CD4-positive, alpha-beta T cell treated with Interleukin-1 beta for 1 hour (primary cell): ENCODE data around the gene GPR27.

Source experiments
- DNase-seq, 2 donors: peaks; one replicate each; pipeline ENCODE4 v3.0.0-alpha.2; 2020 to 2022

Gene GPR27

DNA sequence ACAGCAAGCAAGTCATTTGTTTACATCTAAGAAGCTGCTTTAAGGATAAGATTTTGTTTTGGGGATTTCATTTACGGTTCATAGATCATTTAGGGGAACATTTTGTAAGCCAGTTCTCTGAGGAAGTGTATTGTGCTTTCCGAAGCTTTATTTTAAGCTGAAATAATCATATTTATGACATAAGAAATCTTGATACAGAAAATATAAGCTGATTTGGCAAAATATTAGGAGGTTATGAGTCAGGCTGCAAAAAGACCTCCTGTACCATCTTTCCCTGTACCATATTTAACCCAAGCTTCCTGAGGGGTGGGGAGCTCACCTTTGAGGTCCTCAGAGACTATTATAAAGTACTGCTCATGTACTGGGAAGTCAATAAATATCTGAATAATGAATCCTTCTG lies 20.3 kb upstream of the GPR27 start:
- no peak for DNase-seq

DNA sequence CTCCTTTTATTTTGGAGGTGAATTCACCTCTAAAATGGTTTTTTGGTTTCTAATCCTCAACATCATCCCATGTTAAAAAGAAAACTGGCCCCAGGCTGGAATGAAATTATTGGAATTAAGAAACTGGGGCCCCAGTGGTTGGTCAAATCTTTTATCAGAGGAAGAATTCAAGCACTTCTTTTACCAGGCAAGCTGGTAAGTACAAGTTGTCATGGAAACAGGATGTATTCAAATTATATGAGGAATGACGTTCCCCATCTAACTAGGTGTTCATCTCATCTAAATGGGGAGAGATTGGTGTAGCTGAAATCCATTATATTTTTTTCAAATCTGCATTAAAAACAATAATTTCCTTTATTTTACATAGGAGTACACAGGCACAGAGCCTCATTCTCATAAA lies 18.8 kb upstream of the GPR27 start:
- no peak for DNase-seq

DNA sequence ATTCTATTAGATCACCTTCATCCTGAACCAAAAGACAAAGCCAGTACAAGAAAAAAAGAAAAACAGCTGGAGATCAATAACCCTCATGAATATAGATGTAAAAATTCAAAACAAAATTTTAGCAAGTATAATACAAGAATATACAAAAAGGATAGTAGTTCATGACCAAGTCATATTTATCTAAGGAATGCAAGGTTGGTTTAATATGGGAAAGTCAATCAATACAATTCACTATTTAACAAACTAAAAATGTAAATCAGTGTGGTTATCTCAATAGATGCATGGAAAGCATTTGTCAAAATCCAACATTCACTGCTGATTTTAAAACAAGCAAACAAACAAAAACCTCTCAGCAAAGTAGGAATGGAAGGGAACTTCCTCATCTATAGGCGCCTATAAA lies 11.0 kb upstream of the GPR27 start:
- DNase-seq = no peak

DNA sequence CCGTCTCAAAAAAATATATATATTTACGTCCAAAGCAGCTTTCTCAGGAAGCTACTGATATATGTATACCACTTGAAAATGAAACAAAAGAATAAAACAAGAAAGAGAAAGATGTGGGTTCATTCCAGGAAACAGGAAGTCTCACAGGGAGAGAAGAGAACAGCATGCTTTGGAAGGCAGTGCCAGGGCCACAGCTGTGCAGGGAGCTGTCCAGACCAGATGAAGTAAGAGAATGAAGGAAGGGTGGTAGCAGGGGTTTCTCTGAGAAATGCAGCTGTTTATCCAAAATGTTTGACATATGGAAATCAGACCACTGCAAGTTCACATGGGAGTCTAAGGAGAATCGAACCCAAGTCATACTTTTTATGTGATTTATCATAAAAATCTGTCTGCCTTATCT lies 8.9 kb upstream of the GPR27 start:
- no peak for DNase-seq

DNA sequence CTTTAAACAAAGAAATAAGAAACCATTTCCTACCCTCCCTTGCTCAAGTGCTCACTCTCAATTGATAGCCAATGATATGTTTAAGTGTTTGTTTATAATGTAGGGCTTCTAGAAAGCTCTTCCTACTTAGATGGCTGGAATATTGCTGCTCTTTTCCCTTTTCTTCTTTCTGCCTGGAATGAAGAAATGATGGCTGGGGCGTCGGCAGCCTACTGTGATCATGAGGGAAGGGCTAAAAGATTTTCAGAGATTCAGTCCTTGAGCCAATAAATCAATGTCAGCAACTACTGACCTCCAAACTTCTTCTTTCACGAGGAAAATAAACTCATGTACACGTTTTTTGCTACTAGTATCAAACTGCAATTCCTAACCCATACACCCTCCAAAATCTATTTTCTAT lies 2.1 kb upstream of the GPR27 start:
- no peak for DNase-seq

DNA sequence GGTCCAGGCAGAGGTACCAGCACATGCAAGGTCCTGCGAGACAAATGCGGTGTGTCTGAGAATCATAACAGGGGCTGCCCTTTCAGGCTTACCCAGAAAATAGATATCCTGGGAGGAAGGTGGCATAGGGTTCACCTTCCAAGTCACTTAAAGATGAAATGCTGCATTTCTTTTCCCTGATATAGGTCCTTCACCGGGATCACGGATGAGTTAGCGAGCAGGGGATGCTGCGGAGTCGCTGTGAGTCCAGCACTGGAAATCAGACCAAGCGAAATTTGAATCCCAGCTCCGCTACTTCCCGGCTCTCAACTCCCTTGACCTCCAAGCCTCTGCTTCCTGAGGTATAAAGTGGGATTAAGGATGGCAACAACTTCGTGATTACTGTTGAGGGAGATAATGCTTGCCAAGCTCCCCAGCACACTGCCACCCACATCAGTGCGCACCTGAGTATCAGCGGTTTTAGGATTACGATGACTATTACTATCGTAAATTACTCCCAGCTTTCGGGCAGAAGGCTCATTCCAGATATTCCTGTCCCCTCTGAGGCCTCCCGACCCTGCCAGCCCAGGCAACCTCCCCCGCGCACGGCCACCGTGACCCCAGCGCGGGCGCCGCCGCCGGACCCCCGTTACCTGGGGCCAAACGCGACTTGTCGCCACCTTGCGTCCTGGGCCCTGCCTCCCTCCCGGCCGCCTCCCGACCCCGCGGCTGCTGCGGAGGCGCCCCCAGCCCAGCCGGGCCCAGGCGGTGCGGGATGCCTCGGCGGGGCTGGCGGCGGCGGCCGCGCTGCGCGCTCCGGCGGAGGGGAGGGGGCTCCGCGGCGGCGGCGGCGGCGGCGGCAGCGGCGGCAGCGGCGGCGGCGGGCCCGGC lies 589 bp upstream of the GPR27 start:
- DNase-seq = no peak

DNA sequence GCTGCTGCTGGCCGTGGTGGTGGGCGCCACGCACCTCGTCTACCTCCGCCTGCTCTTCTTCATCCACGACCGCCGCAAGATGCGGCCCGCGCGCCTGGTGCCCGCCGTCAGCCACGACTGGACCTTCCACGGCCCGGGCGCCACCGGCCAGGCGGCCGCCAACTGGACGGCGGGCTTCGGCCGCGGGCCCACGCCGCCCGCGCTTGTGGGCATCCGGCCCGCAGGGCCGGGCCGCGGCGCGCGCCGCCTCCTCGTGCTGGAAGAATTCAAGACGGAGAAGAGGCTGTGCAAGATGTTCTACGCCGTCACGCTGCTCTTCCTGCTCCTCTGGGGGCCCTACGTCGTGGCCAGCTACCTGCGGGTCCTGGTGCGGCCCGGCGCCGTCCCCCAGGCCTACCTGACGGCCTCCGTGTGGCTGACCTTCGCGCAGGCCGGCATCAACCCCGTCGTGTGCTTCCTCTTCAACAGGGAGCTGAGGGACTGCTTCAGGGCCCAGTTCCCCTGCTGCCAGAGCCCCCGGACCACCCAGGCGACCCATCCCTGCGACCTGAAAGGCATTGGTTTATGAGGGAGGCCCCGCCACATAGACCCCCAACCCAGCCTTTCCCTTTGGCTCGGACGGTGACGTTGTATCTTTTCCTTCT lies 1.1 kb downstream of the GPR27 start:
- no peak for DNase-seq

DNA sequence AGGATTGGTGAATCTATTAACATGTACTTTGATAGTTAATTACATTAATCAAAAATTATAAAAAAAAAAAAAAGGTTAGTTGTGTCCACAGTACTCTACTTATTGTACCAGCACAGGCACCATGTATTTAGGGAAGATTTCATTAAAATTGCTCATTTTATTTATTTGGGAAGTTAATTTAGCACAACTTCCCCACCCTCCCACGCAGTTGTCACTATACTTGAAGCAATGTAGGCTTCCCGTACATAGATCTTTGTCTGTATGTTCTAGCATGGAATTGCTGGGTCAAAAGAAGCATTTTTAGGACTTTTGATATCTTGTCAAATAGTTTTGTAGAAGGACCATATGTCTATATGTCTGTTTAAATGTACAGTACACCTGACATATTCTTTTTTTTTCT lies 4.4 kb downstream of the GPR27 start:
- DNase-seq = no peak

DNA sequence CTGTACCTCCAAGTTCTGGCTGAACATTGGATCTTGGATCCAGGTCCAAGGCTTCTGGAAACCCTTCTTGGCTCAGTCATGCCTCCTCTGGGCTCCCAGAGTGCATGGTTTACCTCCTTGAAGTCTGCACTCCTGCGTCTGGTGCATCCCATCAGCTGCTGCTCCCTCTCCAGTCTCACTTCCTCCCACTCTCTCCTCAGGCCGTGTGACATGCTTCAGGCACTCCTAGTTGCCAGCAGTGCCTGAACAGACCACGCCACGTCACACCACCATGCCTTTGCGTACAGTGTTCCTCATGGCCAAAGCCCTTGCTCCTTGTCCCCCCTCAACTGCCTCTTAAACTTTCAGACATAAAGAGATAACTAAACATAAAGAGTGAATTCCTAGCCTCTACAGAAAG lies 5.7 kb downstream of the GPR27 start:
- DNase-seq = peak in 1 of 2 donors; percentile 8

DNA sequence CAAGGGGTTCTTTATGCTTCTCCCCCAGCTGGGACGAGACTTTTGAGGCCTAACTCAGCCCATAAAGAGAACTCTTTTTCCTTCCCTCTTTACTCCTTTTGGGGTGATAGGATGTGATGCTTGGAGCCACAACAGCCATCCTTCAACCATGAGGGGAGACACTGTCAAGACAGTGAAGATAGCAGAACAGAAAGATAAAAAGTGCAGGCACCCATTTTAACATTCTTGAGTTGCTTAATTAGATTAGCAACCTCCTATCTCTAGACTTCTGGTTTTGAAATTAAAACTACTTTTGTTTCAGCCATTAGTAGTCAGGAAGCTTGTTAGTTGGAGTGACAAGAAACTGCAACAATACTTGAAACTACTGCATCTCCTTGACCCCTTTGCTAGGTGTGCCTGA lies 6.5 kb downstream of the GPR27 start:
- DNase-seq = no peak

DNA sequence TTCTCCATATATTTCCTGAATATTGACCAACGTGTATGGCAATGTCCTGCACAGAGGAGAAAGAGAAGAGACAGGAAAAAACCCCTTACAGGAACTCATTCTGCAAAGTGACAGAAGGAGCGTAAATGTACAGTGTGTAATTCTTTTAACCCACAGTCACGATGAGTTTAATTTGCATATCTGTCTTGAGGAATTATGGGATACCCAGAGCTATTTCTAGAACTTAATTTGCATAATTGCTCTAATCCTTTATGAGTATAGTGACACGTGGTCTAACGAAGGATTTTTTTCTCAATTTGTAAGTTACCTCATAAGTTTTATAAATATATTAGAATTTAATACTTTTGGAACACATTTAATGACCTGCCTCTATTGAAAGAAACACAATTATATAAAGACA lies 9.8 kb downstream of the GPR27 start:
- no peak for DNase-seq

DNA sequence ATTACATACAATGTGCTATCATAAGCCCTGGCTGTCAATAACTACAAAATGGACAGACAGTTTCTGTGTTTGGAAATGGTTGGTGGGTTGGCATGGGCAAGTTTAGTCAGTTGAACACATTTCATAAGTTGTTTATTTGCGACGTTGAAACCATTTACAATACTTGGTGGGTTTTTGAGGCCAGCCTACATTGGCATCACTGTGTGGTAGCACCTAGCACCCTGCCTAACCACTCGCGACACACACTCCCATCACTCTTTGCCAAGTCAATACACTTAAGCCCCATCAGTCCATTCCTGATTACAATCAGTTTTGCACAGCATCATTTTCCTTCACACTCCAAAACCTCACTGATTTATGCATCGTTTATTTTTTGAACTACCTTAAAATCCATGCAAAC lies 17.5 kb downstream of the GPR27 start:
- no peak for DNase-seq

DNA sequence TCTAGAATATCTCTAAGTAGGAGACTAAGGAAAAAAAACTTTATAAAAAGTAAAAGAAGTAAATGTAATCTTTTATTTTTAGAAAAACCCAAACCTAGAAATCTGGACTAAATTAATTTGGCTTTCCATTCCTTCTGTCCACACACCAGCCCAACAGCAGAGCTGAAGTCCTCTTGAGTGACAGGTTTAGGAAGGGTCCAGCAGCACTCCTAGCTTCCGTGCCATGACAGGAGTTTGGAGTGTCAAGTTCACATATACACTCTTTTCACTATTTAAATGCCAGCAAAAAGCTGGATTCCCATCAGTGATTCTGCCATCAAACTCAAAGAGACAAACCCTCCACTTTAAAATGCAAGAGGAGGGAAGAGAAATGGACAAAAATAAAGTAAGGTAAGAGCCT lies 18.2 kb downstream of the GPR27 start:
- DNase-seq = no peak

DNA sequence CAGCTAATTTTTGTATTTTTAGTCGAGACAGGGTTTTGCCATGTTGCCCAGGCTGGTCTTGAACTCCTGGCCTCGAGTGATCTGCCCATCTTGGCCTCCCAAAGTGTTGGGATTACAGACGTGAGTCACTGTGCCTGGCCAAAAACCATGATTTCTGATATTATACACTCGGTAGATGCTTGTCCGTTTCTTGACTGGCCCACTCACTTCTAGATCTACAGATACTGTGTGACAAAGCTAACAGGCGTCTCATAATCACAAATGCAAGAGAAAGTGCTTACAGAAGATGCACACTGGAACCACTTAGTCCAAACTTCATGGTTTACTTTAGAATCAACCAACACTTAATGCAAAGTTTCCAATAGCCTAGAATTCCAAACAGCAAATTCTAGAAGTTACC lies 22.9 kb downstream of the GPR27 start:
- no peak for DNase-seq

DNA sequence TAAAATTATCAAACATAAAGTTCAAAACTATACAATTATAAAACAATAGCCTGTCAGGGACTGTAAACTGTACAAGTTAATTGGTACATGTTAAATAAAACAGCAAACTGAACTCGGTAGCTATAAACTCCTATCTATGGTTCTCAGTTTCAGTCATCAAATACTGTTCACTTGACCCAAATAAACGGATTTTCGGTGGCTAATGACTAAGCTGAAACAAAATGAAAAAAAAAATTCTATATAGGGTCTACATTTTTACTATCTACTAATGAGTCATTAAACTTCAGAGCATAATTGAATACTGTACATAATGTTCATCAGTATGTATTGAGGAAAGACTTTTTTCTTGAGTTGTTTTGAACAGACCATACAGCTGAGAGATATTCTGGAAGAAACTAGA lies 24.7 kb downstream of the GPR27 start:
- no peak for DNase-seq

DNA sequence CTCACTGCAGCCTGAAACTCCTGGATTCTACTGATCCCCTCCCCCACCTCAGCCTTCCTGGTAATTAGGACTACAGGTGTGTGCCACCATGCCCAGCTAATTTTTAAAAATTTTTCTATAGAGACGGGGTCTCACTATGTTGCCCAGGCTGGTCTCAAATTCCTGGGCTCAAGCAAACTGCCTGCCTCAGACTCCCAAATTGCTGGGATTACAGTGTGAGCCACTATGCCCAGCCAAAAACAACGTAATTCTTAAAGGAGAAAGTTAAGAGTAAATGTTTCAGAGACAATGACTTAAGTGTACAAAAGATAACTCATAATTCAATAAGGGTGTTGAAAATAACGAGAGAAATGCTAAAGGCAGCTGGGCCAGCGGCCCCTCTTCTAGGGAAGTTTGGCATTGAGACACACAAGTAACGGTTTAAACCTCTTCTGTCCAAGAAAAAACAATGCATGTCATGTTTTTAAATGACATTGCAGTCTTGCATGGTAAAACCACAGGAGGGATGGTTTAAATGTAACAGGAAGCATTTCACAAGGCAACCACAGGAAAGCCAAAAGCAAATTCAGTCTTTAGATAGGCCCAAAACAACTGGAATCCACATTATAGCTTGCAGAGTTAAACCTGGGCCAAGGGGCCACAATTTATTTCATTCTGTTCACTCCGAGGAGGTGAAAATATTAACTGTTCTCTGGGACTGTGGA lies 26.2 kb downstream of the GPR27 start:
- peak in 1 of 2 donors; percentile 15 for DNase-seq

DNA sequence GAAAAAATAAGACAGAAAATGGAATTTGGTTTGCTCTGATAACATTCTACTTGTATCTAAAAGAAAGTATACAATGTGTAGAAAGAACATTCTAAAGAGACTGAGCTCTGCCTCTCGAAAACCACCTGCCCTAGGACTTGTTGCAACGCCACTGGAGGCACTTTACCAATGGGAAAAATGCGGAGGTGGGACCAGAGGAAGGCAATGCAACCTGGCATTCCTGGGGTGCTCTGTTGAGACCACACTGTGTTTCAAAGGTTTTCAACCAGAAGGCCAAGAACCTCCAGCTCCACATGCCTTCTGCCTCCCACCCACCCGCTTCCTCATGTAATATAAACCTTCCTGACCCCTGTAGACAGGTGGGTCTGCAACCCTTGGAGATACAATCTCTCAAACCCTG lies 26.8 kb downstream of the GPR27 start:
- no peak for DNase-seq

DNA sequence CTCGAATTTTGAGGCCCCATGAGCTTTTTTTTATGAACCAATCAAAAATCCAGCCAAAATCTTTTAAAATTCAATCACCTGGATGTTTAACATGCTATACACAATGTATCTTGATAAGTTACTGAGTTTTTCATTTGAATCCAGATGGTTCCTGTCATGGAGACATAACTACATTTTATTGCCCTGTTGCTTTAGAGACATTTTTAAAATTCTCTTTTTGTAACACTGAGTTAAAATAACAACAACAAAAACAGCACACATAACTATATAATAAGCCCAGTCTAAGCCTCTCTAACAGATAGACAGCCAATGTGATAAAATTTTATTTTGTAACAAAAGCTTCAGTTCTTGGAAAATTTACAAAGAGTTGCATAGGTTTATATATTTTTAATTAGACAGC lies 29.5 kb downstream of the GPR27 start:
- DNase-seq = no peak

DNA sequence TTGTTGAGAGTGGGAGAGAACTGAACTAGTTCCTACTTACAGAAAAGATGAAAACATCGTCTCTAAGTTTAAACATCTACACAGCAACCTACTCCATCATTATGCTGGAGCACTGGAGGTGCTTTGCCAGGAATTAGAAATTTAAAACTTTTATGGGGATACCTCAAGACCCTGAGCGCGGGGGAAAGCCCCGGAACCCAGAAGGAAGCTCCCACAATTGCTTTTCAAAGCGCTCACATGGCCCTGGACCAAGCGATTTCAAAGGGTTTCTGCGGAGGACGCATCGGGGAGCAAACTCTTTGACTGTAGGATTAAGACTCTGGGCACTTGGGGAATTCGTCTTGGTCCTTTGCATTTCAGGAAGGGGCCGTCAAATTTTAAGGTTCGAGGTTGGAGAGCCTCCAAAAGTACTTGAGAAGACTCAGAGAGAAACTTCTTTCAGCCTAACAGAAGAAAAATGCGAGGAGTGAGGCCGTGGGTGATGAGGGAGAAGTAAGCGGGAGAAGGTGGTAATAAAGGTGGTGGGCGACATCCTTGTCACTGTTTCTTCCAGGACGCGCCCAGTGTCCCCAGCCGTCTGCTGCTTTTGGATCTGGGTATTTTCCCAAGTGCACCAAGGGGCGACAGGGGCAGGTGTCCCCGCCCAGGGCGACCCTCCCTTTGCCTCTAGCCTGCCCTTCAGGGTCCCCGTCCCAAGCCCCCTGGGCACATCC lies 30.7 kb downstream of the GPR27 start:
- peak in 1 of 2 donors; percentile 5 for DNase-seq

DNA sequence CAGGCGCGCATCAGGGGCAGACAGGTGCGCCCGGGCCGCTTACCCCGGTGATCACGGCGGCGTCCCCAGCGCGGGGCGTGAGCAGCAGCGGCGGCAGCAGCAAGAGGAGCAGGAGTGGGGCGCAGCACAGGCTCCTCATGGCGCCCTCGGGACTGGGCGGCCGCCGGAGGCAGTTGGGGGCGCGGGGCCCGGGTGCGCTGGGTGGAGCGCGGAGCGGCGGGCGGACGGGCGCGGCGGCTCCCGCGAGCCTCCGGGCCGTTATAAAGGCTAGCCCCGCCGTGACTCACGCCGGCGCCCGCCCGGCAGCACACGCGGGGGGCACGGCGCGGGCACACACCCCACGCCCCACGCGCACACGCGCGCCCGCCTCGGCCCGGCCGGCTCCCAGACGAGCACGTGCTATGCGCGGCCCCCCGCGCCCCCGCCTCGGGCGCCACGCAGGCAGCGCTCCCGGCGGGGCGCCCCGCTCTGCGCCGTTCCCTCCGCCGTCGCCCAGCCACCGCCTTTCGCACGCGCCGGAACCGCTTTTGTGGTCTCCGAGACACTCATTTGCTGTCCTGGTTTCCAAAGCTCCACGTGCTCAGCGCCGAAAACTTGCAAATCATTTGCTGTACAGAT lies 31.4 kb downstream of the GPR27 start, which contains the start of gene PROK2:
PROK2 (minus strand) TSS at position 235 of the 618 bp plus-strand sequence; CDS start at position 139, 96 bp downstream.
- peak; percentile 7 to 17 for DNase-seq

DNA sequence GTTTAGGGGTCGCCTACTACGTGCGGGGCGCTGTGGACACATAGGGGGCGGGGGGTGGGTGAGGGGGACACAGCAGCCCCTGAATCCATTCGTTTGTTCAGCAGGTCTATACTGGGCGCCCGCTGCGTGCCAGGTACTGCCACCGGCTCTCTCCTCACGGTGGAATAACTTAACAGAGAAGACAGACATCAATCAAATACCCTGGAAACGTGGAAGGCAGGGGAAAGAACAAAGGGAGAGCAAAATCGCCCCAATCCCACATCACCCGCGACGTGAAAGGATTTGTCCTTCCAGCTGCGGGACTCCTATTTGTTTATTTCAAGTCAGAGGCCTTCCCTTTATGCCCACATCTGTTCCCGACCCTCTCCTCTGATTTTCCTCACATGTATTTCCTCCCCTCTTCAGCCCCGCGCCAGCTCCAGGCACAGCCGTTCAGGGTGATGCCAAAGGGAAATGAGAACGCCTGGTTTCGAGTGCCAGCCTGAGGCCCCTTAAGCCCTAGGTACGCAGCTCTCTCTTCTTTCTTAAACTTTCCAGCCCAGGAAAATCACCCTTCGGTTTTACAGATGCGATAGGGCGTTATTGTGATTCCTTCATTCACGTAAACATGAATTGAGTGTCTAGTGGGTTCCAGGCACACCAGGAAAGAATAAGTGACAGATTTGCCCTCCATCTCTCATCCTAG lies 32.0 kb downstream of the GPR27 start:
- DNase-seq = no peak

DNA sequence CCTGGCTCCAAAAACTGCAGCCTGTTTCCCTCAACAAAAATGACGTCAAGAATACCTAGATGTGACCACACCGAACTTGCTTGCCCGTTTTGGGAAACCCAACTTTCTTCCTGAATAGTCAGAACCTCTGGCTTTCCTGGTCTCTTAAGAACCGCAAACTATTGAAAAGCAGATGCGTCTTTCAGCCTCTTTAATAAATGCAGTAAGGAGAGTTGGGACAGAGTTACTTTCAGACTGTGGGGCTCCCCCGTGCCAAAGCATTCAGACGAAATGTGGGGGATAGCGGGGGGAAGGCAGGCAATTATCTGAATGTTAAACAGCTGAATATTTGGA lies 32.5 kb downstream of the GPR27 start:
- no peak for DNase-seq
